GM12864 (cell line): Measurements from ENCODE around the gene ADARB1.

ENCODE experiments used
- DNase-seq: peaks from one replicate; pipeline ENCODE4 v3.0.0-alpha.2; 2011; ENCODE audit warnings: low read depth
- H3K4me3 ChIP-seq: 2 replicates; pipeline ENCODE4 v1.5.1; 2011; ENCODE audit warnings: mild to moderate bottlenecking, low read depth, low read length, control low read depth
- CTCF ChIP-seq: IDR thresholded peaks from 2 replicates; pipeline ENCODE4 v1.5.1; 2011; ENCODE audit warnings: low read depth, mild to moderate bottlenecking, moderate library complexity, low read length, control low read depth, inconsistent platforms; ENCODE audit errors: missing control alignments

Gene ADARB1

DNA sequence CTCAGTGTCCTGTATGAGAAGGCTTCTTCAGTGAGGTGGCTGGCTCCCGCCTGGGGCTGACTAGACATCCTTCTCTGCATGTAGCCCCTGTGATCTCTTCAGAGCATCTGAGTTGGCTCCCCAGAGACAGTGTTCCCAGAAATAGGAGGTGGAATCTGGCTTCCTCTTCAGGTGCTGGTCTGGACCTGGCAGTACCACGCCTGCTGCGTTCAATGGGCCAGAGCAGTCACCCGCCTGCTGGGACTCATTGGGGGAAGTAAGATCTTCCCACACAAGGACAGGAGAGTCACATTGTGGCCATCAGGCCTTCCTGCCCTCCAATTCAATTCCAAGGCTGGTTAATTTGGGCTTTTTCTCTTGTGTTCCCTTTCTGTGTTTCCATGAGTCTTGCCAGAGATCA, 51.0 kb downstream of the ADARB1 start:
- no peak overlapping the region for H3K4me3 ChIP-seq
- no peak for DNase-seq
- TF ChIP-seq CTCF: no peak

DNA sequence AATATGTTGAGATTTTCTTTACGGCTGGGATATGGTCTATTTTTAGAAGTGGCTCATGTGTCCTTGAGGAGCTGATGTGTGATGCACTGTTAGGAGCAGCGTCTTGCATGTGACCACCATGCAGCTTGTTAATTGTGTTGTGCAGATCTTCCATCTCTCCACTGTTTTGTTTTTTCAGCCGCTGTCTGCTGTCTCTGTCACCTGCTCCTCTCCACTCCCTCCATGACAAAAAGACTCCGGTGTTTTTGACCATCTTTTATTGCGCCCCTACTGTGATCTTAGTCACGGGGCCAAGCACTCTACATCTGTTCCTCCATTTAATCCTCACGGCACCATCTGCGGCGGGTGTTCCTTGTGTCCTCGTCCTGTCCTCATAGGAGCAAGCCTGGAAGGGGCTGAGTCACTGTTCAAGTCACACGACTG, 51.8 kb downstream of the ADARB1 start:
- TF ChIP-seq CTCF: no peak
- DNase-seq: no peak

DNA sequence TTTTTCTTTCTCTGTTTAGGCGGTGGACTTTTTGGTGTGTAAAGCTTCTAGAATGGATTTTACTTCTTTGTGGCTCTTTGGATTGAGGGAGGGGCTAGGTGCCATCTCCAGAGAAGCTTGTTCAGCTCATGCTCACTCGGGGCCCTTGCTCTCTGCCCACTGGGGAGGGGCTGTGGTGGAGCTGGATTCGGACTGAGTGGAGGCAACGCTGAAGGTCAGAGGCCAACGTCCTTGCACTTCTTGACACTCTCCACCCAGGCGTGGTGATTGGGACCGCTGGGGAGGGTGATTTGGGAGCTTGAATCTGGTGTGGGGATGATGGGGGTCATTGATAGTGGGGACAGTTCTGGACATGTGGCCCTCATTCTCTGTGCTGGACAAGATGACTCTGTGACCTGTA, 52.6 kb downstream of the ADARB1 start:
- no peak overlapping the region for H3K4me3 ChIP-seq
- no peak for TF ChIP-seq CTCF
- DNase-seq: no peak

More for the DNA sequence above, 51.8 kb downstream of the ADARB1 start:
- H3K4me3 ChIP-seq: no peak overlapping the region

DNA sequence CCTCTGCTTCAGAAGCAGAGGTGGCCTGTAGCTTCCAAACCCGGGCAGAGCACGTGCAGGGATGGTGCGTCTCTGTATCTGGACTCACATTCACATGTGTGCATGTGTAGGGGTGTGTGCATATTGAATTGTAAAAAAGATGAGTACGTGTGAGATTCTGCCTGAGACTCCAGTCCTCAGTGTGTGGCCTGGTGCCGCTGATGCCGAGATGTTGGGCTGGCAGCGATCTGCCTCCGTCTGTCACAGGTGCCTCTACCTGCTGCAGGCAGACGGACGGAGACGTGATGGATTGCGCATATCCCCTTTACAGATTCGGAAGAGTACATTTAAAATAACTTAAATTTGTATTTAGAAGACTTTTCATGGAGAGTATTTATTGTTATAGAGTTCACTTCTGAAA, 53.6 kb downstream of the ADARB1 start:
- TF ChIP-seq CTCF: no peak
- no peak for DNase-seq
- H3K4me3 ChIP-seq: no peak overlapping the region

DNA sequence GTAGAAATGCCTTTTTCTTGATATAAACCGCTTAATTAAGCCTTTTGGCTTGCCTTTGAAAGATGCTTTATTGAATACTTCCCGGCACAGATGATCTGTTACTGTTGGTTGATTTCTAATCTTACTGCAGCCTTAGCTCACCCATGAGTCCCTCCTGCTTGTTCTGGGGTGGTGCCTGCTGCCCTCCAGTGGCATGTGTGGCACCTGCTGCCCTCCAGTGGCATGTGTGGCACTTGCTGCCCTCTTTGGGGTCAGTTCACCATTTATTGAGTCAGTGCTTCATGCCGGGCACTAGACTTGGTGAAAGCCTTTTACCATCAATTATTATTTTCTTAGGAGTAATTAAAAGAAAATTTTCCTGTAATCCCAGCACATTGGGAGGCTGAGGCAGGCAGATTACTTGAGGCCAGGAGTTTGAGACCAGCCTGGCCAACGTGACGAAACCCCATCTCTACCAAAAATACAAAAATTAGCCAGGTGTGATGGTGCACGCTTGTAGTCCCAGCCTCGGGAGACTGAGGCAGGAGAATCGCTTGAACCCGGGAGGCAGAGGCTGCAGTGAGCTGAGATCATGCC, 54.3 kb downstream of the ADARB1 start:
- no peak for DNase-seq
- H3K4me3 ChIP-seq: no peak overlapping the region
- TF ChIP-seq CTCF: peak; percentile 90

GRCh38 chr21:45129189-45129923, 55.0 kb downstream of the ADARB1 start:
- no peak for TF ChIP-seq CTCF
- no peak for DNase-seq
- no peak overlapping the region for H3K4me3 ChIP-seq

DNA sequence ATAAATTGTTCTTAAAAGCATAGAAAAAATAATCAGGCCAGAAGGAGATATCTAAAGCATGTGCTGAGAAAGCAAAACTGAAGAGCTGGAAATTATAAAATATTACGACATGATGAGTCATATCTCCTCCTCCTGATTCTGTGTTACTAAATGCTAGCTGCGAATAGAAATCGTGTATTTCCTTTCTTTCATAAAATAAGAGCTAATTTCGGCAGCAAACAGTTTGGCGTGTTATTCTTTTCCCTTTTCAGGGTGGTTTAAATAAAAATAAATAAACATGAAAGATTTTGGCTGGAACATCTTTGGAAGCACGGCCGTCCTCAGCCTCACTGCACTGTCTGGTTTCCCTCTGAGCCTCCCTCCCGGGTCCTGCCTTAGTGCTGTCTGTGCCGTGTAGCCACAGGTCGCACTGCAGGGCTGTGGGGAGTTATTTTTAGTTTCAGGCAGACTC, 56.0 kb downstream of the ADARB1 start:
- TF ChIP-seq CTCF: no peak
- no peak for DNase-seq
- no peak overlapping the region for H3K4me3 ChIP-seq
